D721Med (cell line): ENCODE data around the gene PCDHGC3.

ENCODE experiments used
- DNase-seq: peaks from one replicate; pipeline ENCODE4 v3.0.0; 2011; ENCODE audit warnings: low spot score; ENCODE audit not compliant: insufficient read length
- FAIRE-seq: peaks from 2 replicates; lab custom pipeline; 2011; peaks lifted over from hg19 to GRCh38; lab: Jason Lieb, UNC
- CTCF ChIP-seq: IDR thresholded peaks from 2 replicates; pipeline ENCODE4 v1.5.1; 2012; ENCODE audit warnings: mild to moderate bottlenecking, control low read depth; ENCODE audit not compliant: insufficient read depth; ENCODE audit errors: missing control alignments

The PCDHGC3 gene

GRCh38 chr5:141508798-141509611 lies 33.2 kb downstream of the PCDHGC3 start:
- DNase-seq (no peak), FAIRE-seq (no peak)
- no peak for TF ChIP-seq CTCF

GRCh38 chr5:141510160-141510559 lies 34.4 kb downstream of the PCDHGC3 start:
- no peak for TF ChIP-seq CTCF
- FAIRE-seq, result no peak
- DNase-seq, result no peak

- DNase-seq (no peak), FAIRE-seq (no peak)
- no peak for TF ChIP-seq CTCF
Measured at GRCh38 chr5:141510850-141511601, 35.3 kb downstream of the PCDHGC3 start.

- no peak for TF ChIP-seq CTCF
- FAIRE-seq (no peak), DNase-seq (no peak)
Measured at GRCh38 chr5:141511771-141512325, 36.1 kb downstream of the PCDHGC3 start.

GRCh38 chr5:141512390-141512910 lies 36.7 kb downstream of the PCDHGC3 start:
- peak; percentile 50 for DNase-seq
- peak; percentile 40 for TF ChIP-seq CTCF
- FAIRE-seq, result no peak

GRCh38 chr5:141512911-141513626 lies 37.3 kb downstream of the PCDHGC3 start:
- DNase-seq (no peak), FAIRE-seq (no peak)
- no peak for TF ChIP-seq CTCF
